Cerebellar nuclear complex (tissue), 1 donor: ENCODE measurements around the gene CPED1.
"Not testable (repeated sequence)": the region's sequence is repeated elsewhere in the genome, so short reads cannot be mapped to it uniquely, and the experiment has no call there.

Experiments used
- DNase-seq, 2 experiments: peaks; one replicate each; lab custom pipeline; 2025; lab: John Stamatoyannopoulos, UW

Gene CPED1

DNA sequence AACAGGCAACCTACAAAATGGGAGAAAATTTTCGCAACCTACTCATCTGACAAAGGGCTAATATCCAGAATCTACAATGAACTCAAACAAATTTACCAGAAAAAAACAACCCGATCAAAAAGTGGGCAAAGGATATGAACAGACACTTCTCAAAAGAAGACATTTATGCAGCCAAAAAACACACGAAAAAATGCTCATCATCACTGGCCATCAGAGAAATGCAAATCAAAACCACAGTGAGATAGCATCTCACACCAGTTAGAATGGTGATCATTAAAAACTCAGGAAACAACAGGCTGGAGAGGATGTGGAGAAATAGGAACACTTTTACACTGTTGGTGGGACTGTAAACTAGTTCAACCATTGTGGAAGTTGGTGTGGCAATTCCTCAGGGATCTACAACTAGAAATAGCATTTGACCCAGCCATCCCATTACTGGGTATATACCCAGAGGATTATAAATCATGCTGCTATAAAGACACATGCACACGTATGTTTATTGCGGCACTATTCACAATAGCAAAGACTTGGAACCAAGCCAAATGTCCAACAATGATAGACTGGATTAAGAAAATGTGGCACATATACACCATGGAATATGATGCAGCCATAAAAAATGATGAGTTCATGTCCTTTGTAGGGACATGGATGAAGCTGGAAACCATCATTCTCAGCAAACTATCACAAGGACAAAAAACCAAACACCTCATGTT lies 264.2 kb downstream of the CPED1 start:
- not testable (repeated sequence) for DNase-seq

- no peak for DNase-seq
These were observed 271.3 kb downstream of the CPED1 start for GRCh38 chr7:121259826-121260225.

GRCh38 chr7:121261207-121261884 lies 272.8 kb downstream of the CPED1 start:
- DNase-seq, result no peak

GRCh38 chr7:121262221-121262620 lies 273.7 kb downstream of the CPED1 start:
- DNase-seq, result no peak

DNA sequence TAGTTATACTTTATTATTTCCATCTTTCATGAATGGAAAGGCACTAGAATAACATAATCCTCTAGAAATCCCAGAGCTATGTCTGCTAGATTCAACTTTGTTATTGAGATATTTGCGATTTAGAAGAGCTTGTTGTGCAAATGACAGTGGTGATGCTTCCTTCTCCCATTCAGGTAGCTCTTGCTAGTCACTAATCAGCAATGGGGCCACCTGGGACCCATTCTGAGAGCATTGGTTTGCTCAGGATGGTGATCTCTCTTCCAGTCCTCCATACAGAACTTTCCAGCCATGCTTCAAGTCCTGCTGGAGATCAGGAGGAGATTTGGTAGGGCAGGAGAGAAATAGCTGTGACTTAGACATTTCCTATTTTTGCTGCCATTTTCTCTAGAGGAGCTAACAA lies 274.5 kb downstream of the CPED1 start:
- DNase-seq, result no peak

- DNase-seq, result no peak
These were observed 277.9 kb downstream of the CPED1 start for GRCh38 chr7:121266307-121266894.

- DNase-seq, result no peak
These were observed 279.1 kb downstream of the CPED1 start for GRCh38 chr7:121267612-121268011.

GRCh38 chr7:121269798-121270197 lies 281.3 kb downstream of the CPED1 start:
- DNase-seq, result no peak

DNA sequence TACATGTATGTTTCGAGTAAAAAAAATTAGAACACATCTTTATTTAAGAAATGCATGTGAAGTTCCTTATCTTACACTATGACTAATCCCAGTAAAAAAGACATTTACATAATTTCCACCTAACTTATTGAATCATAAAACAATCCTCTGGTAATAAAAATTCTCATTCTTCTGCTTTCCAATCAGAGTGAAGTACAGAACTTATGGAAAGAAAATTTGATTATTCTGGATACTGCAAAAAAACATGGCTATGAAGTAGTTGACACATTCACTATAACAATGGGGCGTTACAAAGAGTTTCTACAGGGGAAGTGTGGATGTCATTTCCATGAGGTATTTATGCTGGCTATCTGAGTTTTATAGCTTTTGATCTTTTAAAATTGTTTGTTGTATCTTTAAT lies 282.6 kb downstream of the CPED1 start:
- no peak for DNase-seq

DNA sequence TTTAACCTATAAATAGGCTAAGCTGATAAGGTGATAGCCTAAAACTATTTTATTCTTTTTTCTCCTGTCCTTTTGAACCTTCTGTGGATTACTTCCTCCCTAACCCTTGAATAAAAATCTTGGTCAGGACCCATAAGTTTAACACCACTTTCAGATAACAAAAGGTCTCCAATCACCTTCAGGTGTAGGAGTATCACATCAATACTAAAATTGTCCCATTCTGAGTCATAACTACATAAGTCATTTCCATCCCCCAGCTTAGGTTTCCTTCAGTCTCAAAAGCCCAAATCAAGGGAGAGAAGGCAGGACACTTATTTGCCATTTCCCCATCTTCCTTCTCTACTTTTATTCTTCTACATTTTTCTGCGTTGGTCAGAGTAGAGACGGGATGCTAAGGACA lies 283.4 kb downstream of the CPED1 start:
- no peak for DNase-seq

GRCh38 chr7:121272676-121273075 lies 284.2 kb downstream of the CPED1 start:
- DNase-seq, result no peak

DNA sequence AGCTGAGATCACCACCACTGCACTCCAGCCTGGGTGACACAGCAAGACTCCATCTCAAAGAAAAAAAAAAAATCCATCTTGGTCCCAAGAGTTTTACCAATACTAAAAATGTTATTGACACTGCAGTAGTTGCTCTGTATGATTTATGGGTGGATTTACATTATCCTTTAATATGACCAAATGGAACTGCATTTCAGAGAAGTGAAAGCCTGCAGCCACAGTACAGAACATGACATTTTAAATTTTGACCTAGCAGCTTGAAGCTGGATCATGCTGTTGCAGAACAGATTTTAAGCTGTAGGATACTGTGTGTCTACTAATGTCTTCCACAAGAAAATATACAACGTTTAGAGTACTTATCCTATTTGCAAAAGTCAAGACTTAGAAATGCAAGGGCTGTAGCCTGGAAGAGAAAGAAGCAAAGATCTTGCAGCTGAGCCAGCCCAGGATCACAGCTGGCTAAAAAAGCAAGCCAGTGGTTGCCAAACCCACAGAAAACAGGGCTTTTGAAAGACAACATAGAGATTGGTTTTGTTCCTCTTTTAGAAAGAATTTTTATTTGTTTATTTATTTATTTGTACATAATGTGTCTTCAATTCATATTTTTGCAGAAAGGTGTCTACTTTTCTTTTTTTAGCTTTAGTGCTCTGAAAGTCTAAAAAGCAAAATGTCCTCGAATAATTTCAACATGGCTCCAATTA lies 285.1 kb downstream of the CPED1 start:
- no peak for DNase-seq

DNA sequence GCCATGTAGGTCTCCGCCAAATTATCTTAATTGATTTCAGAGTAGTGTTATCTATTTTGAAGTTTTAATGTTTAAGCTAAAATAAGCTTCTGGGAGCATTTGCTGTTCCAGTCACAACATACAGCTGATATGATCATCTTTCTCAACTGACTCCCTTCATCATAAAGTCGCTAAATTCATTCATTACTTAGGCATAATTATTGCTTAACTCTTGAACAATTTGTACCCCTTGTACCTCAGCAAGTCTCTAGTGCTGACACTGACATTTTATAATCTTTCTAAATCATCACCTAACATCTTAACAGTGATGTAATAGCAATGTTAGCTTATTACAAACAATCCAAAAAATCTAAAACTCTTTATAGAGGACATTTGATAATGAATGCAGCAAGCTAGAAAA lies 286.0 kb downstream of the CPED1 start:
- DNase-seq, result no peak

DNA sequence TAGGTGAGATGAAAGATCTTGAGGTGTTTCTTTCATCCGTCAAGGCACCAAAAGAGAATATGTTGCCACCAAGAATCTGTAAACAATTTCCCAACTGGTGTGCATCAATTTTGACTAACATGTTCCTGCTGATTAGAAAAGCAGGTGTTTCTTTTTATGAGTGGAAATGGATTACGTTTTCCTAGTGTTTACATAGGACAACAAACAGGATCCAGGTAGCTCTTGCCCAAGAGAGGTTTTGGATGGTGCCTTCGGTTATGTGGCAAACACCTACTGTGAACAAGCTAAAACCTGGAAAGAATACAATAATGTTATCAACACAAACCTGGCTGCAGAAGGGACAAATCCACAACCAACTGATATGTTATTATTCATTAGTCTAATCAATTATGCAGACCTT lies 286.7 kb downstream of the CPED1 start:
- no peak for DNase-seq

DNA sequence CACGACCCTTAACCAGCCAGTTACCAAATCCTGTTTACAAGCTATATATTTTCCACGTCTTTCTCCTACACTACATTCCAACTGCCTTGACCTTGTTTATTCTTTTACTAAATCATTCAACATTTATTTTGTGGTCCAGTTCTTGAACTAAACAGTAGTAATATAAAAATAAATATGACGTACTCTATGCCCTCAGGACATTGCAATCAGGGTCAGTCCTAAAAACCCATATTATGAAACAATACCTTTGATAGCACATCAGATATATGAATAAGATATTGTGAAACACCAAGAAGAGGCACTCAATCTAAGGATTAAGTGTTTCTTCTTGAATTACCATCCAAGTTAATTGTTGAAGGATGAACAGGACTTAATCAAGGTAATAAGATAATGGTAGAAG lies 287.8 kb downstream of the CPED1 start:
- DNase-seq, result no peak

DNA sequence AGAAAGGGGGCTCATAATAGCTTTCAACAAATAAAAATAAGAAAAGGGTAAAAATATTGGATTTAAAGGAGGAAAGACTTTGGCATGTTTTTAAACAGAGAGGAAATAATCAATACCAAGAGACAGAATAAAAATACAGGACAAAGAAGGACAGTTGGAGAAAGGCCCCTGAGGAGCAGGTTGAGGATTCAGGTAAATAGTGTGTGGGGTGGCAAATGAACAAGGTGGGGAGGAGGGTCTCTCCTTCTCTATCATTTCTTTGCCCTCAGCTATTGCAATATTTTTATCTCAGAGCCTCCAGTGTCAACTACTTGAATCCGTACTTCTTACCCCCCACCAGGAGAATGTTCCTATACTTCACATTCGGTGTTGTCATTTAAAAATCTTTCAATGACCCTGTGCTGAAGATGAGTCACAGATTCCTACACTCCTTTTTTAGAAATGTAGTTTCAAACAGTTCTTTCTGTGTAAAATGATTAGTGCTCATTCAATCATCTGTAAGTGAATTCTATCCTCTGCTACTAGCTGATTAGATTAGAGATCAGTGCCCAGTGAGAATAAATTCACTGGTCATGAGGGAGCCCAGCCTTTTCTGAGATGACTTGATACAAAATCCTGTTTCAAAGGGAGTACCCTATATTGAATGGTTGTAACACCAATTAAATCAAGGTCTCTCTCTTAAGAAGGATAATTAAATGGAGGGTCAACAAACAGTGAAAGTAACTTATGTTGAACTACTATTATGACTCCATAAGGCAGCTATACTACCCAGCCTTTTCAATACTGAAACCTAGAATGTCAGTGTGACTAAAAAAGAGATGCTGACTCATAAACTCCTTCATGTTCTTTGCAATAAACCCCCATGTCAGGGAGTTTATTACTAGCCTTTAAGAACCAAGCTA lies 289.9 kb downstream of the CPED1 start:
- DNase-seq, result no peak

- DNase-seq, result no peak
These were observed 290.6 kb downstream of the CPED1 start for GRCh38 chr7:121279060-121279620.

GRCh38 chr7:121279822-121280221 lies 291.3 kb downstream of the CPED1 start:
- no peak for DNase-seq

- no peak for DNase-seq
These were observed 292.1 kb downstream of the CPED1 start for GRCh38 chr7:121280656-121281055.

- no peak for DNase-seq
These were observed 293.6 kb downstream of the CPED1 start for GRCh38 chr7:121282129-121282528.

DNA sequence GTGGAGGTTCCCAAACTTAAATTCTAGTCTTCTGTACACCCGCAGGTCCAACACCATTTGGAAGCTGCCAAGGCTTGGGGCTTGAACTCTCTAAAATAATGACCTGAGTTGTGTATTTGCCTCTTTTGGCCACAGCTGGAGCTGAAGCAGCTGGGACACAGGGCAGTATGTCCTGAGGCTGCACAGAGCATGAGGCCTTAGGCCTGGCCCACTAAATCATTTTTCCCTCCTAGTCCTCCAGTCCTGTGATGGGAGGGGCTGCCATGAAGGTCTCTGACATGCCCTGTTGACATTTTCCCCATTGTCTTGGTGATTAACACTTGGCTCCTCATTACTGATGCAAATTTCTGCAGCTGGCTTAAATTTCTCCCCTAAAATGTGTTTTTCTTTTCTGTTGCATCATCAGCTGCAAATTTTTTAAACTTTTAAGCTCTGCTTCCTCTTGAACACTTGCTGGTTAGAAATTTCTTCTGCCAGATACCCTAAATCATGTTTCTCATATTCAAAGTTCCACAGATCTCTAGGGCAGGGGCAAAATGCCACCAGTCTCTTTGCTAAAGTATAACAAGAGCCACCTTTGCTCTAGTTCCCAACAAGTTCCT lies 296.7 kb downstream of the CPED1 start:
- DNase-seq, result no peak
